Measurements from ENCODE around the gene IGSF5. TPM values are rescaled to one million over a fixed set of nuclear protein-coding genes. Genes with fewer than 3 reads are reported as not detected.

The IGSF5 gene
- total and polyA plus RNA-seq, 4 donors = 0.06 to 0.11 (median 0.06) TPM; not detected in 1

- Histone ChIP-seq H3K4me1 (ENCODE audit: control insufficient read depth in 5 of 5, insufficient read depth in 5 of 5, low read length in 5 of 5) (no peaks in the 10 kb centered on the region), H3K9ac (ENCODE audit: insufficient read depth in 1 of 2, low read length in 2 of 2) (no peak overlapping the region), H3K27me3 (ENCODE audit: control insufficient read depth in 3 of 3, insufficient read depth in 3 of 3, low read length in 2 of 3) (no peaks in the 10 kb centered on the region), H3K4me3 (no peak overlapping the region), H3K27ac (ENCODE audit: low read depth in 1 of 2, low read length in 1 of 2) (no peak overlapping the region), H3K9me3 (ENCODE audit: control insufficient read depth in 4 of 4, insufficient read depth in 3 of 4, low read length in 3 of 4) (peaks cover 0 to 6% (median 0%) of the 10 kb centered on the region in 4 donors), H3K36me3 (ENCODE audit: control insufficient read depth in 4 of 4, insufficient read depth in 4 of 4, low read length in 4 of 4) (no peaks in the 10 kb centered on the region)
- TF ChIP-seq CTCF (IDR thresholded peaks at IDR 0.05; ENCODE audit: control extremely low read depth, extremely low read depth) = no peak
- WGBS, 2 donors = 78 to 82% methylated on average over 5 of the region's 5 CpGs
- ATAC-seq (ENCODE audit: insufficient read depth, low FRiP score) (no peak), DNase-seq (no peak)
Observed at GRCh38 chr21:39724944-39725343, 20.0 kb upstream of the IGSF5 start.

GRCh38 chr21:39726133-39726532 is 18.9 kb upstream of the IGSF5 start:
- Histone ChIP-seq H3K27me3 (ENCODE audit: control insufficient read depth in 3 of 3, insufficient read depth in 3 of 3, low read length in 2 of 3) (no peaks in the 10 kb centered on the region), H3K4me1 (ENCODE audit: control insufficient read depth in 5 of 5, insufficient read depth in 5 of 5, low read length in 5 of 5) (no peaks in the 10 kb centered on the region), H3K9me3 (ENCODE audit: control insufficient read depth in 4 of 4, insufficient read depth in 3 of 4, low read length in 3 of 4) (peaks cover 0 to 6% (median 0%) of the 10 kb centered on the region in 4 donors), H3K36me3 (ENCODE audit: control insufficient read depth in 4 of 4, insufficient read depth in 4 of 4, low read length in 4 of 4) (no peaks in the 10 kb centered on the region), H3K4me3 (no peak overlapping the region), H3K27ac (ENCODE audit: low read depth in 1 of 2, low read length in 1 of 2) (no peak overlapping the region), H3K9ac (ENCODE audit: insufficient read depth in 1 of 2, low read length in 2 of 2) (no peak overlapping the region)
- 91 to 93% methylated on average over 7 of the region's 7 CpGs for WGBS, 2 donors
- ATAC-seq (ENCODE audit: insufficient read depth, low FRiP score) (no peak), DNase-seq (no peak)
- TF ChIP-seq CTCF (IDR thresholded peaks at IDR 0.05; ENCODE audit: control extremely low read depth, extremely low read depth) = no peak

GRCh38 chr21:39727401-39728120 is 17.4 kb upstream of the IGSF5 start:
- no peak for ATAC-seq (ENCODE audit: insufficient read depth, low FRiP score)
- 88 to 92% methylated on average over 15 of the region's 15 CpGs for WGBS, 2 donors

More at GRCh38 chr21:39727401-39728120, 17.4 kb upstream of the IGSF5 start:
- Histone ChIP-seq H3K9ac (ENCODE audit: insufficient read depth in 1 of 2, low read length in 2 of 2) (no peak overlapping the region), H3K9me3 (ENCODE audit: control insufficient read depth in 4 of 4, insufficient read depth in 3 of 4, low read length in 3 of 4) (peaks cover 0 to 8% (median 0%) of the 10 kb centered on the region in 4 donors), H3K27me3 (ENCODE audit: control insufficient read depth in 3 of 3, insufficient read depth in 3 of 3, low read length in 2 of 3) (no peaks in the 10 kb centered on the region), H3K36me3 (ENCODE audit: control insufficient read depth in 4 of 4, insufficient read depth in 4 of 4, low read length in 4 of 4) (no peaks in the 10 kb centered on the region), H3K4me3 (no peak overlapping the region), H3K27ac (ENCODE audit: low read depth in 1 of 2, low read length in 1 of 2) (no peak overlapping the region), H3K4me1 (ENCODE audit: control insufficient read depth in 5 of 5, insufficient read depth in 5 of 5, low read length in 5 of 5) (no peaks in the 10 kb centered on the region)
- DNase-seq = no peak
- no peak for TF ChIP-seq CTCF (IDR thresholded peaks at IDR 0.05; ENCODE audit: control extremely low read depth, extremely low read depth)
